ENCODE data around the gene GGNBP2.
A peak's percentile ranks its signal among the peaks of the same experiment; 100 is the strongest.

Gene GGNBP2

DNA sequence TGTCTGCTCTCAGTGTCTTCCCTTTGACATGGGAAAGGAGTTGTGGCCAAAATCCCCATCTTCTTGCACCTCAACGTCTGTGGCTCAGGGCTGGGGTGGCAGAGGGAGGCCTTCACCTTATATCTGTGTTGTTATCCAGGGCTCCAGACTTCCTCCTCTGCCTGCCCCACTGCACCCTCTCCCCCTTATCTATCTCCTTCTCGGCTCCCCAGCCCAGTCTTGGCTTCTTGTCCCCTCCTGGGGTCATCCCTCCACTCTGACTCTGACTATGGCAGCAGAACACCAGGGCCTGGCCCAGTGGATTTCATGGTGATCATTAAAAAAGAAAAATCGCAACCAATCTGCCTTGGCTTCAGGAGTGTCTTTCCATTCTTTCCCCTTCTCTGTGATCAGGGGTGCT, 55.7 kb downstream of the GGNBP2 start:
- Histone ChIP-seq H3K36me3 (ENCODE audit: control insufficient read depth in 1 of 2, insufficient read depth in 2 of 2, low read length in 2 of 2) (peaks cover 3 to 9% of the 10 kb centered on the region in 2 experiments), H3K18ac (ENCODE audit: low read length) (no peak overlapping the region), H2BK5ac (ENCODE audit: low read depth, low read length, poor library complexity) (no peak overlapping the region), H2BK120ac (ENCODE audit: insufficient read depth, low read length, poor library complexity) (no peak overlapping the region), H2AK5ac (ENCODE audit: low read length) (peak overlapping the region; percentile 16), H3K9me3 (ENCODE audit: insufficient read depth, low read depth, low read length) (no peaks in the 10 kb centered on the region), H3K4ac (ENCODE audit: low read depth, low read length) (no peak overlapping the region), H2AFZ (ENCODE audit: insufficient read depth, low read length, poor library complexity) (peak overlapping the region; percentile 72), H3K23ac (ENCODE audit: low read length) (no peak overlapping the region), H3K27ac (ENCODE audit: low read depth, low read length) (no peak overlapping the region), H3K4me2 (ENCODE audit: low read length) (peak overlapping the region; percentile 92), H3K14ac (ENCODE audit: low read length) (no peak overlapping the region), H3K4me3 (ENCODE audit: low read depth, low read length) (no peak overlapping the region), H4K8ac (ENCODE audit: low read depth, low read length) (peak overlapping the region; percentile 91), H4K12ac (ENCODE audit: low read depth, low read length) (no peak overlapping the region), H3K27me3 (ENCODE audit: insufficient read depth, low read length) (no peaks in the 10 kb centered on the region), H3K79me2 (ENCODE audit: control insufficient read depth, insufficient read depth, low read length, poor library complexity) (peaks cover 7% of the 10 kb centered on the region), H2BK12ac (ENCODE audit: low read length) (no peak overlapping the region), H3K9ac (ENCODE audit: low read length) (no peak overlapping the region), H3K79me1 (ENCODE audit: low read length) (peaks cover 8% of the 10 kb centered on the region), H4K91ac (ENCODE audit: low read depth, low read length) (no peak overlapping the region), H3K4me1 (ENCODE audit: control insufficient read depth in 1 of 2, insufficient read depth in 2 of 2, low read length in 2 of 2) (peaks cover 7 to 12% of the 10 kb centered on the region in 2 experiments)
- DNase-seq = no peak
- WGBS (ENCODE audit: extremely low coverage, insufficient coverage, insufficient read length) = no CpG with 5 or more reads among the region's 3 CpGs

DNA sequence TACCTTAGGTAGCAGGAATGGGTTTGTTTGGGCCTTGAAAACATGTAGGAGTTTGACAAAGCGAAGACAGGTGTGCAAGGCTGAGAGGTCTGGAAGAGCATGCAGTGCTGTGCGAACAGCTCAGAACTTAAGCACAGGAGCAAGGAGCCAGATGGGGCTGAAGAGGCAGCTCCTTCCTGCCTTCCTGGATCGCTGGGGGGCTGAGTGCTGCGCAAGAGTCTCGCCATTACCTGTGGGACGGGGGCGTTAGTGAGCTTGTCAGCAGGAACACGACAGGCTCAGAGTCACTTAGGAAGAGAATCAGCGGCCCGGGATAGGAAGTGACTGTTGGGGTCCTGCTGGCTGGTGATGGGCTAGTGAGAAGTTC, 56.2 kb downstream of the GGNBP2 start:
- Histone ChIP-seq H4K91ac (ENCODE audit: low read depth, low read length) (peak overlapping the region; percentile 76), H3K27ac (ENCODE audit: low read depth, low read length) (peak overlapping the region; percentile 67), H4K8ac (ENCODE audit: low read depth, low read length) (peak overlapping the region; percentile 91), H3K79me1 (ENCODE audit: low read length) (peaks cover 8% of the 10 kb centered on the region), H2AFZ (ENCODE audit: insufficient read depth, low read length, poor library complexity) (peak overlapping the region; percentile 72), H3K4ac (ENCODE audit: low read depth, low read length) (no peak overlapping the region), H2AK5ac (ENCODE audit: low read length) (peak overlapping the region; percentile 38), H4K12ac (ENCODE audit: low read depth, low read length) (peak overlapping the region; percentile 93), H3K9me3 (ENCODE audit: insufficient read depth, low read depth, low read length) (no peaks in the 10 kb centered on the region), H3K14ac (ENCODE audit: low read length) (peak overlapping the region; percentile 74), H3K4me2 (ENCODE audit: low read length) (peak overlapping the region; percentile 92), H3K18ac (ENCODE audit: low read length) (peak overlapping the region; percentile 66), H3K79me2 (ENCODE audit: control insufficient read depth, insufficient read depth, low read length, poor library complexity) (peaks cover 7% of the 10 kb centered on the region), H3K4me3 (ENCODE audit: low read depth, low read length) (peak overlapping the region; percentile 29), H3K23ac (ENCODE audit: low read length) (no peak overlapping the region), H2BK120ac (ENCODE audit: insufficient read depth, low read length, poor library complexity) (peak overlapping the region; percentile 29), H3K4me1 (ENCODE audit: control insufficient read depth in 1 of 2, insufficient read depth in 2 of 2, low read length in 2 of 2) (peaks cover 7 to 12% of the 10 kb centered on the region in 2 experiments), H2BK12ac (ENCODE audit: low read length) (no peak overlapping the region), H3K36me3 (ENCODE audit: control insufficient read depth in 1 of 2, insufficient read depth in 2 of 2, low read length in 2 of 2) (peaks cover 3 to 7% of the 10 kb centered on the region in 2 experiments), H3K9ac (ENCODE audit: low read length) (peak overlapping the region; percentile 0), H3K27me3 (ENCODE audit: insufficient read depth, low read length) (no peaks in the 10 kb centered on the region), H2BK5ac (ENCODE audit: low read depth, low read length, poor library complexity) (peak overlapping the region; percentile 26)
- WGBS (ENCODE audit: extremely low coverage, insufficient coverage, insufficient read length) = no CpG with 5 or more reads among the region's 10 CpGs
- no peak for DNase-seq

DNA sequence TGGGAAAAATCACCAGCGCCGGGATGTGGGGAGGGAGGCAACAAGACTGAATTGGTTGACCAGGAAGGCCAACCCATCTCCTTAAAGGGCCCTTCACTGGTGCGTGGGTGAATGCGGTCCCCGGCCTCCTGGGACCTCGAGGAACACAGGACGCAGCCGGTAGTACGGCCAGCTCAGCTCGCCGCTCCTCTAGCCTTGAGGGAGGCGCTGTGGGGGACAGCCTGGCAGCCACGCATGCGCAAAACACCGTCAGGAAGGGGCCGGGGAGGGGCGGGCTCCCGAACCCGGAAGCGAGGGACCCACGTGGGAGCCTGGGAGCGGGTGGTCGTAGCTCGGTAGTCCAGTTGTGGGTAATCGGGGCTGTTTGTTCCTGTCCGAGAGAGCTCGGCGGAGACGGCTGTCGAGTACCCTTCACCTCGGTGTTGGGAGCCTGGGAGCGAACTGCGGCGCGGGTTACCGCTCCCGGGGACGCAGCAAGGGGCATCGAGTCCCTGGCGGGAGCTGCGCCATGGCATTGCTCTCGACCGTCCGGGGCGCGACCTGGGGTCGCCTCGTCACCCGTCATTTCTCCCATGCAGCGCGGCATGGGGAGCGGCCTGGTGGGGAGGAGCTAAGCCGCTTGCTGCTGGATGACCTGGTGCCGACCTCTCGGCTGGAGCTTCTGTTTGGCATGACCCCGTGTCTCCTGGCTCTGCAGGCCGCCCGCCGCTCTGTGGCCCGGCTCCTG, 56.7 kb downstream of the GGNBP2 start, which contains the start of gene MRM1:
MRM1 (plus strand) TSS at position 281 of the 727 bp plus-strand sequence; CDS start at position 509, 228 bp downstream.
- no peak within 1 kb of the TSS for H3K23ac ChIP-seq (ENCODE audit: low read length)
- H2BK5ac ChIP-seq (ENCODE audit: low read depth, low read length, poor library complexity) = peak within 1 kb of the TSS; percentile 26
- peak within 1 kb of the TSS; percentile 93 for H4K12ac ChIP-seq (ENCODE audit: low read depth, low read length)
- peak; percentile 84 to 90 for DNase-seq
- no CpG with 5 or more reads among the region's 60 CpGs for WGBS (ENCODE audit: extremely low coverage, insufficient coverage, insufficient read length)
- H2BK120ac ChIP-seq (ENCODE audit: insufficient read depth, low read length, poor library complexity) = peak within 1 kb of the TSS; percentile 29
- H3K9ac ChIP-seq (ENCODE audit: low read length) = peak within 1 kb of the TSS; percentile 87
- H2AFZ ChIP-seq (ENCODE audit: insufficient read depth, low read length, poor library complexity) = peak within 1 kb of the TSS; percentile 94
- peak within 1 kb of the TSS; percentile 38 for H2AK5ac ChIP-seq (ENCODE audit: low read length)
- peak within 1 kb of the TSS; percentile 92 for H3K4me2 ChIP-seq (ENCODE audit: low read length)
- no peak within 1 kb of the TSS for H2BK12ac ChIP-seq (ENCODE audit: low read length)
- H4K8ac ChIP-seq (ENCODE audit: low read depth, low read length) = peak within 1 kb of the TSS; percentile 91
- H3K18ac ChIP-seq (ENCODE audit: low read length) = peak within 1 kb of the TSS; percentile 66
- peaks cover 8% of the 10 kb centered on the region for H3K79me1 ChIP-seq (ENCODE audit: low read length)
- H3K79me2 ChIP-seq (ENCODE audit: control insufficient read depth, insufficient read depth, low read length, poor library complexity) = peaks cover 7% of the 10 kb centered on the region
- peaks cover 3 to 6% of the 10 kb centered on the region in 2 experiments for H3K36me3 ChIP-seq (ENCODE audit: control insufficient read depth in 1 of 2, insufficient read depth in 2 of 2, low read length in 2 of 2)
- H3K27me3 ChIP-seq (ENCODE audit: insufficient read depth, low read length) = no peaks in the 10 kb centered on the region
- H3K9me3 ChIP-seq (ENCODE audit: insufficient read depth, low read depth, low read length) = no peaks in the 10 kb centered on the region
- peaks cover 7 to 12% of the 10 kb centered on the region in 2 experiments for H3K4me1 ChIP-seq (ENCODE audit: control insufficient read depth in 1 of 2, insufficient read depth in 2 of 2, low read length in 2 of 2)
- H3K27ac ChIP-seq (ENCODE audit: low read depth, low read length) = peak within 1 kb of the TSS; percentile 67
- peak within 1 kb of the TSS; percentile 83 for H3K4me3 ChIP-seq (ENCODE audit: low read depth, low read length)
- H3K4ac ChIP-seq (ENCODE audit: low read depth, low read length) = peak within 1 kb of the TSS; percentile 21
- peak within 1 kb of the TSS; percentile 74 for H3K14ac ChIP-seq (ENCODE audit: low read length)
- peak within 1 kb of the TSS; percentile 76 for H4K91ac ChIP-seq (ENCODE audit: low read depth, low read length)

DNA sequence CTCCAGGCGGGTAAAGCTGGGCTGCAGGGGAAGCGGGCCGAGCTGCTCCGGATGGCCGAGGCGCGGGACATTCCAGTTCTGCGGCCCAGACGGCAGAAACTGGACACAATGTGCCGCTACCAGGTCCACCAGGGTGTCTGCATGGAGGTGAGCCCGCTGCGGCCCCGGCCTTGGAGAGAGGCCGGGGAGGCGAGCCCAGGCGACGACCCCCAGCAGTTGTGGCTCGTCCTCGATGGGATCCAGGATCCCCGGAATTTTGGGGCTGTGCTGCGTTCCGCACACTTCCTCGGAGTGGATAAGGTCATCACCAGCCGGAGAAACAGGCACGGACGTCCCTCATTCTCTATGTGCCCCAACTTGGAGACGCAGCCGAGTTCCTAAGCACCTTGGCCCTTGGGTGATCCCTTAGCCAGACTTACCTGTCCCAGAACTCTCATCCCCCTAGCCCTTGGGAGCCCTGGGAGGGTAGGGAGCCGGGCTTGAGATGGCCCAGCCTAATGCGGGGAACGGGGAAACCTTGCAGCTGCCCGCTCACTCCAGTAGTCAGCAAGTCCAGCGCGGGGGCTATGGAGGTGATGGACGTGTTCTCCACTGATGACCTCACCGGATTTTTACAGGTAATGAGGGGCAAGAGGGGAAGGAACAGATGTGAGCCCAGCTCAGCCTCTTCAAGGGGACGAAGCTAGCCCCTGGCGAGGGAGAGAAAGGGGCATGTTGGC, 57.5 kb downstream of the GGNBP2 start:
- H4K91ac ChIP-seq (ENCODE audit: low read depth, low read length) = peak overlapping the region; percentile 20
- peak overlapping the region; percentile 33 for H3K14ac ChIP-seq (ENCODE audit: low read length)
- peaks cover 7 to 12% of the 10 kb centered on the region in 2 experiments for H3K4me1 ChIP-seq (ENCODE audit: control insufficient read depth in 1 of 2, insufficient read depth in 2 of 2, low read length in 2 of 2)
- no peaks in the 10 kb centered on the region for H3K9me3 ChIP-seq (ENCODE audit: insufficient read depth, low read depth, low read length)
- H3K4me3 ChIP-seq (ENCODE audit: low read depth, low read length) = peak overlapping the region; percentile 83
- no peak overlapping the region for H2BK5ac ChIP-seq (ENCODE audit: low read depth, low read length, poor library complexity)
- no peak overlapping the region for H3K18ac ChIP-seq (ENCODE audit: low read length)
- H3K27me3 ChIP-seq (ENCODE audit: insufficient read depth, low read length) = no peaks in the 10 kb centered on the region
- peak overlapping the region; percentile 94 for H2AFZ ChIP-seq (ENCODE audit: insufficient read depth, low read length, poor library complexity)
- H2BK12ac ChIP-seq (ENCODE audit: low read length) = no peak overlapping the region
- no peak overlapping the region for H2BK120ac ChIP-seq (ENCODE audit: insufficient read depth, low read length, poor library complexity)
- H3K79me2 ChIP-seq (ENCODE audit: control insufficient read depth, insufficient read depth, low read length, poor library complexity) = peaks cover 7% of the 10 kb centered on the region
- DNase-seq = peak in 1 of 2 donors; percentile 12
- H3K23ac ChIP-seq (ENCODE audit: low read length) = no peak overlapping the region
- H3K4ac ChIP-seq (ENCODE audit: low read depth, low read length) = peak overlapping the region; percentile 21
- peak overlapping the region; percentile 57 for H3K9ac ChIP-seq (ENCODE audit: low read length)
- no peak overlapping the region for H2AK5ac ChIP-seq (ENCODE audit: low read length)
- H3K4me2 ChIP-seq (ENCODE audit: low read length) = peak overlapping the region; percentile 92
- WGBS (ENCODE audit: extremely low coverage, insufficient coverage, insufficient read length) = no CpG with 5 or more reads among the region's 38 CpGs
- peak overlapping the region; percentile 89 for H4K8ac ChIP-seq (ENCODE audit: low read depth, low read length)
- H3K36me3 ChIP-seq (ENCODE audit: control insufficient read depth in 1 of 2, insufficient read depth in 2 of 2, low read length in 2 of 2) = peaks cover 3 to 4% of the 10 kb centered on the region in 2 experiments
- peaks cover 8% of the 10 kb centered on the region for H3K79me1 ChIP-seq (ENCODE audit: low read length)
- no peak overlapping the region for H3K27ac ChIP-seq (ENCODE audit: low read depth, low read length)
- H4K12ac ChIP-seq (ENCODE audit: low read depth, low read length) = no peak overlapping the region
